ENCODE data around the gene SLC26A2. TPM values are rescaled to one million over a fixed set of nuclear protein-coding genes. Genes with fewer than 3 reads are reported as not detected.
A peak's percentile ranks its signal among the peaks of the same experiment; 100 is the strongest.

SLC26A2 gene
- total RNA-seq: 1 to 10 TPM; 3.9 to 5.3 TPM

- Mint-ChIP-seq H3K4me1 (peaks cover 32% of the 10 kb centered on the region), H3K36me3 (ENCODE audit: low read depth) (peaks cover 1% of the 10 kb centered on the region), H3K4me3 (peak within 1 kb of the TSS; percentile 92), H3K9me3 (ENCODE audit: low read depth) (no peaks in the 10 kb centered on the region), H3K27ac (peak within 1 kb of the TSS; percentile 100), H3K27me3 (no peaks in the 10 kb centered on the region)
- ChIA-PET POLR2A (interaction anchor here (0.6 to 0.7 kb wide), 2 partner anchors 228 to 380 kb away, joined by 3 read pairs; no protein-coding TSS in a partner anchor), CTCF (interaction anchor here (0.5 to 8.6 kb wide), 15 partner anchors 12 to 410 kb away, joined by 3 to 68 read pairs (median 4); partner anchors contain the start of genes HMGXB3 and TIGD6)
- intact Hi-C loops (cut with DNase I, micrococcal nuclease): loop anchor here (1.0 to 5.0 kb wide), 7 partner anchors 30 to 603 kb away; partner anchors contain the start of genes HMGXB3 (in 2 of the 2), TIGD6 (in 2 of the 2), CD74 (in 1 of the 2) and CSNK1A1 (in 1 of the 2)
- DNase-seq (peak; percentile 97), ATAC-seq (peak; percentile 97)
These were observed at the start of gene SLC26A2 for GRCh38 chr5:149960272-149961185. Gene SLC26A2, plus strand, starts transcription at chr5:149960758. Its CDS starts 16,895 bp downstream, at chr5:149977653.

GRCh38 chr5:149911031-149911430, 49.5 kb upstream of the SLC26A2 start:
- peaks cover 13% of the 10 kb centered on the region for H3K27me3 Mint-ChIP-seq
- no peaks in the 10 kb centered on the region for H3K4me1 Mint-ChIP-seq

GRCh38 chr5:149912226-149912871, 48.2 kb upstream of the SLC26A2 start:
- H3K27ac Mint-ChIP-seq: no peak overlapping the region
- ATAC-seq: no peak
- H3K36me3 Mint-ChIP-seq (ENCODE audit: low read depth): no peaks in the 10 kb centered on the region
- ChIA-PET POLR2A (no interaction called here), CTCF (interaction anchor here (0.8 to 1.0 kb wide), 2 partner anchors 11 to 60 kb away, joined by 3 to 4 read pairs; no protein-coding TSS in a partner anchor)
- no peaks in the 10 kb centered on the region for H3K9me3 Mint-ChIP-seq (ENCODE audit: low read depth)
- intact Hi-C loops (cut with DNase I, micrococcal nuclease): no loop called here
- H3K4me1 Mint-ChIP-seq: no peaks in the 10 kb centered on the region
- H3K27me3 Mint-ChIP-seq: peaks cover 16% of the 10 kb centered on the region
- no peak for DNase-seq
- H3K4me3 Mint-ChIP-seq: no peak overlapping the region

More at GRCh38 chr5:149911031-149911430, 49.5 kb upstream of the SLC26A2 start:
- CTCF ChIA-PET: interaction anchor here (1.2 kb wide), 1 partner anchor 72 kb away, joined by 3 read pairs; no protein-coding TSS in a partner anchor
- intact Hi-C loops (cut with DNase I, micrococcal nuclease): no loop called here
- H3K27ac Mint-ChIP-seq: no peak overlapping the region
- DNase-seq (no peak), ATAC-seq (no peak)
- no peaks in the 10 kb centered on the region for H3K36me3 Mint-ChIP-seq (ENCODE audit: low read depth)
- POLR2A ChIA-PET: no interaction called here
- H3K4me3 Mint-ChIP-seq: no peak overlapping the region
- H3K9me3 Mint-ChIP-seq (ENCODE audit: low read depth): no peaks in the 10 kb centered on the region

GRCh38 chr5:149913436-149914419, 46.8 kb upstream of the SLC26A2 start:
- ATAC-seq (no peak), DNase-seq (no peak)
- Mint-ChIP-seq H3K27ac (no peak overlapping the region), H3K27me3 (peaks cover 16% of the 10 kb centered on the region), H3K36me3 (ENCODE audit: low read depth) (no peaks in the 10 kb centered on the region), H3K9me3 (ENCODE audit: low read depth) (no peaks in the 10 kb centered on the region), H3K4me3 (no peak overlapping the region), H3K4me1 (no peaks in the 10 kb centered on the region)
- intact Hi-C loops (cut with DNase I, micrococcal nuclease): no loop called here
- CTCF ChIA-PET: interaction anchor here (0.7 to 1.0 kb wide), 3 partner anchors 10 to 217 kb away, joined by 3 to 4 read pairs (median 3); no protein-coding TSS in a partner anchor
- POLR2A ChIA-PET: interaction anchor here (0.7 kb wide), 1 partner anchor 79 kb away, joined by 7 read pairs; no protein-coding TSS in a partner anchor

- peaks cover 16% of the 10 kb centered on the region for H3K27me3 Mint-ChIP-seq
- DNase-seq (no peak), ATAC-seq (no peak)
- intact Hi-C loops (cut with DNase I, micrococcal nuclease): no loop called here
- H3K4me3 Mint-ChIP-seq: no peak overlapping the region
- no peak overlapping the region for H3K27ac Mint-ChIP-seq
- ChIA-PET POLR2A (no interaction called here), CTCF (interaction anchor here (0.8 kb wide), 1 partner anchor 68 kb away, joined by 3 read pairs; no protein-coding TSS in a partner anchor)
- H3K36me3 Mint-ChIP-seq (ENCODE audit: low read depth): no peaks in the 10 kb centered on the region
- no peaks in the 10 kb centered on the region for H3K4me1 Mint-ChIP-seq
- H3K9me3 Mint-ChIP-seq (ENCODE audit: low read depth): no peaks in the 10 kb centered on the region
These were observed 44.9 kb upstream of the SLC26A2 start for GRCh38 chr5:149915392-149916260.

GRCh38 chr5:149916334-149917072, 44.1 kb upstream of the SLC26A2 start:
- H3K9me3 Mint-ChIP-seq (ENCODE audit: low read depth): no peaks in the 10 kb centered on the region
- ChIA-PET CTCF (interaction anchor here (0.6 to 1.0 kb wide), 3 partner anchors 20 to 298 kb away, joined by 3 read pairs; no protein-coding TSS in a partner anchor), POLR2A (interaction anchor here (0.5 kb wide), 1 partner anchor 86 kb away, joined by 4 read pairs; no protein-coding TSS in a partner anchor)
- peaks cover 14% of the 10 kb centered on the region for H3K27me3 Mint-ChIP-seq
- intact Hi-C loops (cut with DNase I, micrococcal nuclease): no loop called here
- H3K4me3 Mint-ChIP-seq: no peak overlapping the region
- ATAC-seq (no peak), DNase-seq (no peak)
- H3K36me3 Mint-ChIP-seq (ENCODE audit: low read depth): no peaks in the 10 kb centered on the region
- no peak overlapping the region for H3K27ac Mint-ChIP-seq
- peaks cover 4% of the 10 kb centered on the region for H3K4me1 Mint-ChIP-seq

- Mint-ChIP-seq H3K36me3 (ENCODE audit: low read depth) (no peaks in the 10 kb centered on the region), H3K4me3 (no peak overlapping the region), H3K27me3 (peaks cover 11% of the 10 kb centered on the region), H3K9me3 (ENCODE audit: low read depth) (no peaks in the 10 kb centered on the region), H3K4me1 (peaks cover 8% of the 10 kb centered on the region), H3K27ac (no peak overlapping the region)
- ATAC-seq: no peak
- intact Hi-C loops (cut with DNase I, micrococcal nuclease): no loop called here
- ChIA-PET POLR2A (interaction anchor here (0.5 kb wide), 1 partner anchor 87 kb away, joined by 4 read pairs; no protein-coding TSS in a partner anchor), CTCF (interaction anchor here (0.8 to 1.3 kb wide), 4 partner anchors 15 to 87 kb away, joined by 3 to 4 read pairs (median 3); no protein-coding TSS in a partner anchor)
- no peak for DNase-seq
These were observed 43.4 kb upstream of the SLC26A2 start for GRCh38 chr5:149917073-149917676.

GRCh38 chr5:149921597-149921996, 39.0 kb upstream of the SLC26A2 start:
- ChIA-PET POLR2A (interaction anchor here (0.5 kb wide), 1 partner anchor 105 kb away, joined by 4 read pairs; no protein-coding TSS in a partner anchor), CTCF (interaction anchor here (0.6 to 0.8 kb wide), 2 partner anchors 50 to 226 kb away, joined by 3 read pairs; no protein-coding TSS in a partner anchor)
- DNase-seq (no peak), ATAC-seq (peak; percentile 49)
- H3K4me3 Mint-ChIP-seq: no peak overlapping the region
- peaks cover 4% of the 10 kb centered on the region for H3K27me3 Mint-ChIP-seq
- intact Hi-C loops (cut with DNase I, micrococcal nuclease): no loop called here
- H3K27ac Mint-ChIP-seq: no peak overlapping the region
- H3K36me3 Mint-ChIP-seq (ENCODE audit: low read depth): no peaks in the 10 kb centered on the region
- no peaks in the 10 kb centered on the region for H3K9me3 Mint-ChIP-seq (ENCODE audit: low read depth)
- peaks cover 8% of the 10 kb centered on the region for H3K4me1 Mint-ChIP-seq

- intact Hi-C loops (cut with DNase I, micrococcal nuclease): no loop called here
- H3K36me3 Mint-ChIP-seq (ENCODE audit: low read depth): no peaks in the 10 kb centered on the region
- H3K9me3 Mint-ChIP-seq (ENCODE audit: low read depth): no peaks in the 10 kb centered on the region
- peaks cover 8% of the 10 kb centered on the region for H3K4me1 Mint-ChIP-seq
- peaks cover 4% of the 10 kb centered on the region for H3K27me3 Mint-ChIP-seq
- DNase-seq (no peak), ATAC-seq (no peak)
- no peak overlapping the region for H3K4me3 Mint-ChIP-seq
- no peak overlapping the region for H3K27ac Mint-ChIP-seq
- ChIA-PET CTCF (interaction anchor here (0.6 to 1.7 kb wide), 4 partner anchors 10 to 1256 kb away, joined by 3 to 4 read pairs (median 3); no protein-coding TSS in a partner anchor), POLR2A (no interaction called here)
These were observed 37.6 kb upstream of the SLC26A2 start for GRCh38 chr5:149922950-149923349.

Measured in activated CD4-positive, alpha-beta T cell treated with anti-CD3 and anti-CD28 coated beads for 36 hours (primary cell).